GM12872 (cell line): ENCODE data around the gene PHACTR3.
A peak's percentile ranks its signal among the peaks of the same experiment; 100 is the strongest.

Experiments used
- TF ChIP-seq, protein P1 (sequence below): IDR thresholded peaks from 3 replicates; pipeline ENCODE4 v1.5.1; 2011; ENCODE audit warnings: low read depth, mild to moderate bottlenecking, low read length, moderate library complexity; ENCODE audit not compliant: insufficient read depth

The PHACTR3 gene

DNA sequence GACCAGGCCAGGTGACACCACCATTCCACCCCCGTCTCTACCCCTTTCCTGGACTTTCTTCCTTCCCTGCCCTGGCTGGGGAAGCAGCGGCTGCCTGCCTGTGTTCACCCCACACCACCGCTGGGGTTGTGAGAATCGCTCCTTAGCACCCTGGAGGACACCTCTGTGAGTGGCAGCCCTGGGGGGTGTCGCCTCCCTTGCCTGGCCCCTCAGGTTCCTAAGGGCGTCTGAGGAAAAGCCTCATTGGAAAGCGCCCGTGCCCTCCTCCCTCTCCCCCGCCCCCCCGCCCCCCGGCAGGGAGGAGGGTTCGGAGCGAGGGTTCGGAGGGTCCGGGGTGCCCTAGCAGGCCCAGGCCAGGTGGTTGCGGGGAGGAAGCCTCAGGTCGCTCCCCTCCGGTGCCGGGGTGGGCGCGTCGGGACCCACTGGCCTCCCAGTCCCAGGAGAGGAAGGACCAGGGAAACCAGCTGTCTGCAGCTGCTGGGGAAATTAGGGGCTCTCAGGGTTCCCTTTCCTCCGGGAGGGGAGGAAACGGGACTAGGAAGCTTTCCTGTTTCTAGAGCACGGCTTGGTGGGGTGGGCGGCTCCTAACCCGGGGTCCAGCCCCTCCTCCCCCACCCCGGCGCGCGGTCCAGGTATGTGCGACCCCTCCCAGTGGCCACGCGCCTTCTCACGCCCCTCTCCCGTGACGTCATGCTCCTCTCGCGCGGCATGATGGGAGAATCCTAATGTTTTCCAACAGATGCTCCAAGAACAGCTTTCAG, at the start of gene PHACTR3:
TSS of gene PHACTR3 (plus strand) at position 760 of the 761 bp plus-strand sequence. CDS start 475 bp downstream, outside the sequence.
- TF ChIP-seq, protein P1, sequence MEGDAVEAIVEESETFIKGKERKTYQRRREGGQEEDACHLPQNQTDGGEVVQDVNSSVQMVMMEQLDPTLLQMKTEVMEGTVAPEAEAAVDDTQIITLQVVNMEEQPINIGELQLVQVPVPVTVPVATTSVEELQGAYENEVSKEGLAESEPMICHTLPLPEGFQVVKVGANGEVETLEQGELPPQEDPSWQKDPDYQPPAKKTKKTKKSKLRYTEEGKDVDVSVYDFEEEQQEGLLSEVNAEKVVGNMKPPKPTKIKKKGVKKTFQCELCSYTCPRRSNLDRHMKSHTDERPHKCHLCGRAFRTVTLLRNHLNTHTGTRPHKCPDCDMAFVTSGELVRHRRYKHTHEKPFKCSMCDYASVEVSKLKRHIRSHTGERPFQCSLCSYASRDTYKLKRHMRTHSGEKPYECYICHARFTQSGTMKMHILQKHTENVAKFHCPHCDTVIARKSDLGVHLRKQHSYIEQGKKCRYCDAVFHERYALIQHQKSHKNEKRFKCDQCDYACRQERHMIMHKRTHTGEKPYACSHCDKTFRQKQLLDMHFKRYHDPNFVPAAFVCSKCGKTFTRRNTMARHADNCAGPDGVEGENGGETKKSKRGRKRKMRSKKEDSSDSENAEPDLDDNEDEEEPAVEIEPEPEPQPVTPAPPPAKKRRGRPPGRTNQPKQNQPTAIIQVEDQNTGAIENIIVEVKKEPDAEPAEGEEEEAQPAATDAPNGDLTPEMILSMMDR: no peak

DNA sequence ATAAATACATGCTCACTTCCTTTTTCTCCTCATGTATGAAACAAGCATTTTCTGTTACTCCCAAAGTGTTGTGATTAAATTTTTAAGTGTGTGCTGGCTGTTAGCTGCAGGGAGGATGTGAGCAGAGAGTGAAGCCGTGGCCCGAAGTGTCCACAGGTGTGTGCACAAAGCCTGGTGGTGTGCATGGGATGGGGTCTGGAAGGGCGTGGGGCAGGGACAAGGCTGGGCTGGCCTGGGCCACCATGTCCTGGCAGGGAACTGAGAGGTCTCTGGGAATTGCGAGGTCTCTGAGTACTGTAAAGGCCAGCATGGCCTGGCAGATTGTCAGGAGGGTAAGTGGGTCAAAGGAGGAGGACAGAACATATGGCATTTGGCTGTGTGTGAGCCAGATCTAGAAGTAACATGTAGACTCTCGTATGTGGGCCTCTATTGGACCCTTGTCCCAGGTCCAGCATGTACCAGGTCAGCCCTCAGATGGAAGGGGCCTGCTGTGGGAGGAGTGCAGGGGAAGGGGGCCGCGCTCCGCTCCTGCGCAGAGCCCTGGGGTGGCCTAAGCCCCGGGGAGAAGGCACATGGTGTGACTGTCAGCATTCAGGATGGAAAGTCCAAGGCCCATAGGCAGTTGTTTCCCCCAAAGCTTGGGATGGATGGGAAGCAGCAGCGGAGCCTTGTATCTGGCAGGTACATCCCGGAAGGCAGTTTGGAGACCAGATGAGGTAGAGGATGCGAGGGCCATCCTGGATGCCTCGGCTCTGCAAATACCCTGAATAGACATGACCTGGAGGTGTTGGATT, 45.1 kb upstream of the PHACTR3 start:
- TF ChIP-seq, protein P1: no peak

GRCh38 chr20:59559863-59560262, 44.5 kb upstream of the PHACTR3 start:
- TF ChIP-seq, protein P1: no peak

GRCh38 chr20:59560588-59561227, 43.6 kb upstream of the PHACTR3 start:
- TF ChIP-seq, protein P1: peak; percentile 67

DNA sequence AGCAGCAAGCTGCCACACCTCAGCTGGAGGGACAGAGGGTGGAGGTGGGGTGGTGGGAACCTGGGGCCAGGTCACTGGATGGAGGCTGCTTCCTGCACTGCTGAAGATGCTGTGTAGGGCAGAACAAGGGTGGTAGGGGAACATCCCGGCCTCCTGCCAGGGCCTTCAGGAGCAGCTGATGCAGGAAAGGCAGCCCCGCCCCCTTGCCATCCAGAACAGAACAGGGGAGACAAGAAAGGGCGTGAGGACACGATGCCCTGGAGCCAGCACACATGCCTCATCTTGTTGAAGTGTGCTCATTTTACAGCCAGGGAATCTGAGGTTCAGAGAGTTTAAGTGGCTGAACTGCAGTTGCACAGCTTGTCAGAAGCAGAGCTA, 43.1 kb upstream of the PHACTR3 start:
- TF ChIP-seq, protein P1: no peak

- TF ChIP-seq, protein P1: no peak
Observed at GRCh38 chr20:59561614-59562277, 42.6 kb upstream of the PHACTR3 start.

GRCh38 chr20:59564171-59564570, 40.2 kb upstream of the PHACTR3 start:
- TF ChIP-seq, protein P1: no peak
